Muscle layer of colon (tissue), 2 donors: ENCODE results near the gene CACNA1E.

Source experiments
- H3K27ac ChIP-seq: one replicate; pipeline ENCODE4 v1.7.0; 2013; ENCODE audit warnings: low read depth, mild to moderate bottlenecking, low read length, moderate library complexity
- H3K27me3 ChIP-seq, 2 donors: one replicate each; pipeline ENCODE4 v1.7.0; 2013; ENCODE audit warnings: low read length in 2 of 2, mild to moderate bottlenecking in 2 of 2; ENCODE audit not compliant: insufficient read depth in 2 of 2, control insufficient read depth in 1 of 2
- H3K36me3 ChIP-seq: one replicate; pipeline ENCODE4 v1.7.0; 2013; ENCODE audit warnings: mild to moderate bottlenecking, low read length; ENCODE audit not compliant: insufficient read depth
- H3K4me1 ChIP-seq: one replicate; pipeline ENCODE4 v1.7.0; 2013; ENCODE audit warnings: mild to moderate bottlenecking, low read length; ENCODE audit not compliant: insufficient read depth
- H3K4me3 ChIP-seq, 2 donors: one replicate each; pipeline ENCODE4 v1.7.0; 2013; ENCODE audit warnings: low read length in 2 of 2, low read depth in 1 of 2, mild to moderate bottlenecking in 1 of 2, moderate library complexity in 1 of 2
- H3K9ac ChIP-seq: one replicate; pipeline ENCODE4 v1.7.0; 2013; ENCODE audit warnings: low read length
- H3K9me3 ChIP-seq: one replicate; pipeline ENCODE4 v1.7.0; 2013; ENCODE audit warnings: mild to moderate bottlenecking, low read length
- donor health status: abdominal sarcoma.
- donor health status: Adenocarcinoma of cecum.

Gene CACNA1E

GRCh38 chr1:181754103-181754502 lies 270.8 kb downstream of the CACNA1E start:
- Histone ChIP-seq H3K9me3 (no peaks in the 10 kb centered on the region), H3K4me3 (no peak overlapping the region), H3K9ac (no peak overlapping the region), H3K36me3 (no peaks in the 10 kb centered on the region), H3K27ac (no peak overlapping the region), H3K27me3 (no peaks in the 10 kb centered on the region), H3K4me1 (no peaks in the 10 kb centered on the region)

- H3K9ac ChIP-seq = no peak overlapping the region
- no peaks in the 10 kb centered on the region for H3K9me3 ChIP-seq
- H3K27ac ChIP-seq = no peak overlapping the region
- H3K4me1 ChIP-seq = no peaks in the 10 kb centered on the region
- no peaks in the 10 kb centered on the region for H3K36me3 ChIP-seq
- H3K4me3 ChIP-seq = no peak overlapping the region
- no peaks in the 10 kb centered on the region for H3K27me3 ChIP-seq
Measured at GRCh38 chr1:181759481-181759880, 276.2 kb downstream of the CACNA1E start.

- H3K4me1 ChIP-seq = no peaks in the 10 kb centered on the region
- no peak overlapping the region for H3K9ac ChIP-seq
- no peaks in the 10 kb centered on the region for H3K9me3 ChIP-seq
- no peaks in the 10 kb centered on the region for H3K36me3 ChIP-seq
- H3K4me3 ChIP-seq = no peak overlapping the region
- H3K27me3 ChIP-seq = no peaks in the 10 kb centered on the region
- H3K27ac ChIP-seq = no peak overlapping the region
Measured at GRCh38 chr1:181763736-181764135, 280.4 kb downstream of the CACNA1E start.

- Histone ChIP-seq H3K4me1 (no peaks in the 10 kb centered on the region), H3K36me3 (no peaks in the 10 kb centered on the region), H3K9ac (no peak overlapping the region), H3K4me3 (no peak overlapping the region), H3K27me3 (no peaks in the 10 kb centered on the region), H3K9me3 (no peaks in the 10 kb centered on the region), H3K27ac (no peak overlapping the region)
Measured at GRCh38 chr1:181765451-181766026, 282.2 kb downstream of the CACNA1E start.

- no peak overlapping the region for H3K4me3 ChIP-seq
- no peaks in the 10 kb centered on the region for H3K4me1 ChIP-seq
- no peaks in the 10 kb centered on the region for H3K9me3 ChIP-seq
- no peak overlapping the region for H3K9ac ChIP-seq
- no peak overlapping the region for H3K27ac ChIP-seq
- no peaks in the 10 kb centered on the region for H3K27me3 ChIP-seq
- H3K36me3 ChIP-seq = no peaks in the 10 kb centered on the region
Measured at GRCh38 chr1:181767001-181767708, 283.8 kb downstream of the CACNA1E start.

- Histone ChIP-seq H3K36me3 (no peaks in the 10 kb centered on the region), H3K27me3 (no peaks in the 10 kb centered on the region), H3K27ac (no peak overlapping the region), H3K9me3 (no peaks in the 10 kb centered on the region), H3K4me3 (no peak overlapping the region), H3K4me1 (no peaks in the 10 kb centered on the region), H3K9ac (no peak overlapping the region)
Measured at GRCh38 chr1:181768211-181768929, 285.1 kb downstream of the CACNA1E start.

GRCh38 chr1:181768930-181769280 lies 285.6 kb downstream of the CACNA1E start:
- Histone ChIP-seq H3K36me3 (no peaks in the 10 kb centered on the region), H3K4me1 (no peaks in the 10 kb centered on the region), H3K9ac (no peak overlapping the region), H3K27me3 (no peaks in the 10 kb centered on the region), H3K4me3 (no peak overlapping the region), H3K27ac (no peak overlapping the region), H3K9me3 (no peaks in the 10 kb centered on the region)

GRCh38 chr1:181769846-181770245 lies 286.5 kb downstream of the CACNA1E start:
- Histone ChIP-seq H3K36me3 (no peaks in the 10 kb centered on the region), H3K9ac (no peak overlapping the region), H3K27me3 (no peaks in the 10 kb centered on the region), H3K9me3 (no peaks in the 10 kb centered on the region), H3K27ac (no peak overlapping the region), H3K4me1 (no peaks in the 10 kb centered on the region), H3K4me3 (no peak overlapping the region)

GRCh38 chr1:181772714-181773113 lies 289.4 kb downstream of the CACNA1E start:
- Histone ChIP-seq H3K4me3 (no peak overlapping the region), H3K27ac (no peak overlapping the region), H3K27me3 (no peaks in the 10 kb centered on the region), H3K9me3 (no peaks in the 10 kb centered on the region), H3K9ac (no peak overlapping the region), H3K4me1 (no peaks in the 10 kb centered on the region), H3K36me3 (no peaks in the 10 kb centered on the region)

GRCh38 chr1:181776044-181776443 lies 292.7 kb downstream of the CACNA1E start:
- Histone ChIP-seq H3K9me3 (no peaks in the 10 kb centered on the region), H3K27me3 (no peaks in the 10 kb centered on the region), H3K4me3 (no peak overlapping the region), H3K4me1 (no peaks in the 10 kb centered on the region), H3K9ac (no peak overlapping the region), H3K36me3 (no peaks in the 10 kb centered on the region), H3K27ac (no peak overlapping the region)

GRCh38 chr1:181777286-181777685 lies 294.0 kb downstream of the CACNA1E start:
- no peak overlapping the region for H3K27ac ChIP-seq
- no peak overlapping the region for H3K4me3 ChIP-seq

More at GRCh38 chr1:181777286-181777685, 294.0 kb downstream of the CACNA1E start:
- Histone ChIP-seq H3K4me1 (no peaks in the 10 kb centered on the region), H3K9me3 (no peaks in the 10 kb centered on the region), H3K27me3 (no peaks in the 10 kb centered on the region), H3K9ac (no peak overlapping the region), H3K36me3 (no peaks in the 10 kb centered on the region)
